ENCODE data around the gene UTP3. TPM values are rescaled to one million over a fixed set of nuclear protein-coding genes. Genes with fewer than 3 reads are reported as not detected.

Gene UTP3
- total and polyA plus RNA-seq, 10 donors = 29.0 to 51.3 (median 38.0) TPM

DNA sequence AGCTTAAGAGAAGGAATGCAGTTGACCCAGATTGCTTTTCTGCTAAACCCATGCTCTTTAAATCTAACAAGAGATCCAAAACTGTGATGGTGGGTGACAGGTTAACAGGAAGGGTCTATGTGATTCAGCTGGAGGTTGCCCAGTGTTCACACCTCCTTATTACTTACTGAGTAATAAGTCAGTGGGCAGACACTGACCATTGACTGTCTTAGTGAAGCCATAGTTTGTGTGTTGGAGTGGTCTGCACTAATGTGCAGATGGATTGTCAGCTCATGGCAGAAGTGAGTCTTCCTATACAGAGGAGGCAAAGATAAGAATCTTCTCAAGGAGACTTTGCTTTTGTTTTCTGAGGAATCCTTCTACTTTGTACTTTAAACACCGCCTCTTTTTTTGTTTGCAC, 18.2 kb downstream of the UTP3 start:
- peak overlapping the region; percentile 65 to 96 (median 76) for H3K4me3 ChIP-seq
- H3K4me1 ChIP-seq = peaks cover 21 to 68% (median 42%) of the 10 kb centered on the region in 6 donors
- H3K36me3 ChIP-seq = no peaks in the 10 kb centered on the region
- no peaks in the 10 kb centered on the region for H3K27me3 ChIP-seq (replicated peaks in 1 of 7)
- DNase-seq = no peak
- TF ChIP-seq, protein P1, sequence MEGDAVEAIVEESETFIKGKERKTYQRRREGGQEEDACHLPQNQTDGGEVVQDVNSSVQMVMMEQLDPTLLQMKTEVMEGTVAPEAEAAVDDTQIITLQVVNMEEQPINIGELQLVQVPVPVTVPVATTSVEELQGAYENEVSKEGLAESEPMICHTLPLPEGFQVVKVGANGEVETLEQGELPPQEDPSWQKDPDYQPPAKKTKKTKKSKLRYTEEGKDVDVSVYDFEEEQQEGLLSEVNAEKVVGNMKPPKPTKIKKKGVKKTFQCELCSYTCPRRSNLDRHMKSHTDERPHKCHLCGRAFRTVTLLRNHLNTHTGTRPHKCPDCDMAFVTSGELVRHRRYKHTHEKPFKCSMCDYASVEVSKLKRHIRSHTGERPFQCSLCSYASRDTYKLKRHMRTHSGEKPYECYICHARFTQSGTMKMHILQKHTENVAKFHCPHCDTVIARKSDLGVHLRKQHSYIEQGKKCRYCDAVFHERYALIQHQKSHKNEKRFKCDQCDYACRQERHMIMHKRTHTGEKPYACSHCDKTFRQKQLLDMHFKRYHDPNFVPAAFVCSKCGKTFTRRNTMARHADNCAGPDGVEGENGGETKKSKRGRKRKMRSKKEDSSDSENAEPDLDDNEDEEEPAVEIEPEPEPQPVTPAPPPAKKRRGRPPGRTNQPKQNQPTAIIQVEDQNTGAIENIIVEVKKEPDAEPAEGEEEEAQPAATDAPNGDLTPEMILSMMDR (IDR thresholded peaks at IDR 0.05 in 8 of 11, conservative IDR thresholded peaks at IDR 0.05 in 3 of 11) = no peak
- TF ChIP-seq POLR2AphosphoS5 (IDR thresholded peaks at IDR 0.05) (no peak), POLR2A (IDR thresholded peaks at IDR 0.05) (no peak)
- WGBS, 5 donors = 80 to 93% (median 86%) methylated on average over 1 of the region's 1 CpG
- H3K27ac ChIP-seq = peak overlapping the region; percentile 88 to 96 (median 94)
- H3K9me3 ChIP-seq = no peaks in the 10 kb centered on the region
- intact Hi-C loops (cut with DNase I; ENCODE audit: low total_unique reads) = loop anchor here (10.0 kb wide), 1 partner anchor 128 kb away; the partner anchor contains the start of gene GRSF1

DNA sequence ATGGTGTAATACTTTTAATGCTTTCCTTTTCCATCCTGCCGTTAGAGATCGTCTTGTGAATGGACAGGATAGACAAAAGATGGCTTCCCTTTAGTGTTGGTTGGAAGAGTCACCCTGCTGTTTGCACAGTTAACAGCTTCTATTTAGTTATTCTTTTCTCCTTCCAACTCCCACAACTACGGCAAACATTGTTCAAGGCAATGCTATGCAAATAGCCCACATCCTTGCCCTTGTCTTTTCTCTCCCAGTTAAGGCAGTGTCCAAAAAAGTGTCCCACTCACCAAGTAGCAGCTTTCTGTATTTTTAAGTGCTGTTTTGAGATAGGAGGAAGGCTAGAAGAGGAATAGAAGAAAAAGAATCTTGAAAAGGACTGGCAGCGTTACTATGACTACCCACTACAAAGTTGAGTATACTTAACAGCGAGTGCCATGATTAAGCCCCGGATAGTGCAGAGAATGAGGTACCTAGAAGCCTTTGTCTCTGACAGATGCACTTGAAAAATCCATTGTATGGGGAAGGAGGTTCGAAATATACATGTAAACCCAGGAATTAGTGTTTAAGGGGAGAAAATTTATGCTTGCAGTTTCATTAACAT, 21.4 kb downstream of the UTP3 start:
- no peak overlapping the region for H3K4me3 ChIP-seq
- intact Hi-C loops (cut with DNase I; ENCODE audit: low total_unique reads) = loop anchor here (10.0 kb wide), 1 partner anchor 125 kb away; the partner anchor contains the start of gene GRSF1
- no peaks in the 10 kb centered on the region for H3K9me3 ChIP-seq
- no peaks in the 10 kb centered on the region for H3K36me3 ChIP-seq
- no peak for DNase-seq
- H3K27me3 ChIP-seq (replicated peaks in 1 of 7) = no peaks in the 10 kb centered on the region
- H3K4me1 ChIP-seq = peaks cover 35 to 83% (median 63%) of the 10 kb centered on the region in 6 donors
- H3K27ac ChIP-seq = no peak overlapping the region
- 82 to 91% (median 86%) methylated on average over 7 of the region's 7 CpGs for WGBS, 5 donors
- TF ChIP-seq, protein P1 (IDR thresholded peaks at IDR 0.05 in 8 of 11, conservative IDR thresholded peaks at IDR 0.05 in 3 of 11) = no peak
- TF ChIP-seq POLR2AphosphoS5 (IDR thresholded peaks at IDR 0.05) = no peak
- no peak for TF ChIP-seq POLR2A (IDR thresholded peaks at IDR 0.05)

GRCh38 chr4:70711599-70711998, 23.3 kb downstream of the UTP3 start:
- intact Hi-C loops (cut with DNase I; ENCODE audit: low total_unique reads) = no loop called here
- peaks cover 36 to 91% (median 72%) of the 10 kb centered on the region in 6 donors for H3K4me1 ChIP-seq
- H3K27me3 ChIP-seq (replicated peaks in 1 of 7) = no peaks in the 10 kb centered on the region
- TF ChIP-seq, protein P1 (IDR thresholded peaks at IDR 0.05 in 8 of 11, conservative IDR thresholded peaks at IDR 0.05 in 3 of 11) = no peak
- TF ChIP-seq POLR2A (IDR thresholded peaks at IDR 0.05) (no peak), POLR2AphosphoS5 (IDR thresholded peaks at IDR 0.05) (no peak)
- H3K4me3 ChIP-seq = no peak overlapping the region
- 38 to 58% (median 56%) methylated on average over 3 of the region's 3 CpGs for WGBS, 5 donors
- peak overlapping the region in 6 of 8 donors; percentile 1 to 83 (median 46) for H3K27ac ChIP-seq
- no peaks in the 10 kb centered on the region for H3K36me3 ChIP-seq
- DNase-seq = no peak
- no peaks in the 10 kb centered on the region for H3K9me3 ChIP-seq

- intact Hi-C loops (cut with DNase I; ENCODE audit: low total_unique reads) = no loop called here
- no peak overlapping the region for H3K4me3 ChIP-seq
- no peaks in the 10 kb centered on the region for H3K9me3 ChIP-seq
- WGBS, 5 donors = 51 to 76% (median 70%) methylated on average over 3 of the region's 3 CpGs
- peaks cover 30 to 89% (median 67%) of the 10 kb centered on the region in 6 donors for H3K4me1 ChIP-seq
- TF ChIP-seq POLR2A (IDR thresholded peaks at IDR 0.05) = no peak
- TF ChIP-seq, protein P1 (IDR thresholded peaks at IDR 0.05 in 8 of 11, conservative IDR thresholded peaks at IDR 0.05 in 3 of 11) = no peak
- no peak for TF ChIP-seq POLR2AphosphoS5 (IDR thresholded peaks at IDR 0.05)
- H3K27ac ChIP-seq = peak overlapping the region in 5 of 8 donors; percentile 1 to 83 (median 68)
- H3K27me3 ChIP-seq (replicated peaks in 1 of 7) = no peaks in the 10 kb centered on the region
- H3K36me3 ChIP-seq = no peaks in the 10 kb centered on the region
- no peak for DNase-seq
Observed at GRCh38 chr4:70712150-70712549, 23.8 kb downstream of the UTP3 start.
